Measurements from ENCODE around the gene XRCC5.

DNA sequence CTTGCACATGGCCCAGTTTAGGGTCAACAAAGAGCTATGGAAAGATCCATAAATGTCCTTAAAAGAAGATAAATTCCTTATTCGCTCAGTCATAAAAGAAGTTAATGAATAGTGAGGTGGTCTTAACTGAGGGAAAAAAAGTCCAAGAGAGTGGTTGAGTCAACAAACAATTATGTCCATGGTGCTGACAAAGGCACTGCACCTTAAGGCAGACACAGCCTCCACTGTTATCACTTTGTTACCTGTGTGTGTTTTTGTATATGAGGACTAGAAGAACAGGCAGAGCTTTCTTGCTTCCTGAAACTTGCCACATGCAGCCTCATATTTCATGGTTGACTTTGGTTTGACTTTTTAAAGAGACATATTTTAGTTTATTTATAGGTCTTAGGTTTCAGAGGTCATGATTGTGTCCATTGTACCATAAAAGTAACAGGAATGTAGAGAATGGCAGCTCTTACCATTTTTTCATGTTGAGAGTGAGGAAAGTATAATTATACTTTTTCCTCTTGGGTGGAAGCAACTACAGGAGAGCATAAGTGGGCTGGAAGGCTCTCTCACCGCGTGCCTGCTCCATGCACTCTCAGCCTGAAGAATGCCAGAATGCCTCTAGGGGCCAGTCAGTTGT is 93.6 kb downstream of the XRCC5 start:
- no peak for TF ChIP-seq POLR2A (IDR thresholded peaks at IDR 0.05; ENCODE audit: low read depth, low read length)
- TF ChIP-seq TAF1 (IDR thresholded peaks at IDR 0.05; ENCODE audit: low read depth, low read length), result no peak
- TF ChIP-seq POLR2AphosphoS5 (IDR thresholded peaks at IDR 0.05; ENCODE audit: low read depth, low read length), result no peak
- TF ChIP-seq SPI1 (IDR thresholded peaks at IDR 0.05; ENCODE audit: low read depth, low read length), result no peak

Data from GM12891 (cell line).